ENCODE results near the gene CRYZL1.

- no peak for TF ChIP-seq CTCF (conservative IDR thresholded peaks at IDR 0.05 in 1 of 2, IDR thresholded peaks at IDR 0.05 in 1 of 2; ENCODE audit: low read depth in 1 of 2, low read length in 2 of 2)
- no peak for TF ChIP-seq EZH2 (IDR thresholded peaks at IDR 0.05; ENCODE audit: low read length, missing control alignments)
These were observed 99.5 kb downstream of the CRYZL1 start, which contains the start of gene GART for GRCh38 chr21:33541756-33542639.
